ENCODE results near the gene SLAIN1. TPM values are rescaled to one million over a fixed set of nuclear protein-coding genes. Genes with fewer than 3 reads are reported as not detected.

SLAIN1 gene
- total and polyA plus RNA-seq, 2 of the 13 experiments (the other 11 are each of a cell fraction or from before 2014, with no cell fraction given): 1.2 to 4.5 TPM

DNA sequence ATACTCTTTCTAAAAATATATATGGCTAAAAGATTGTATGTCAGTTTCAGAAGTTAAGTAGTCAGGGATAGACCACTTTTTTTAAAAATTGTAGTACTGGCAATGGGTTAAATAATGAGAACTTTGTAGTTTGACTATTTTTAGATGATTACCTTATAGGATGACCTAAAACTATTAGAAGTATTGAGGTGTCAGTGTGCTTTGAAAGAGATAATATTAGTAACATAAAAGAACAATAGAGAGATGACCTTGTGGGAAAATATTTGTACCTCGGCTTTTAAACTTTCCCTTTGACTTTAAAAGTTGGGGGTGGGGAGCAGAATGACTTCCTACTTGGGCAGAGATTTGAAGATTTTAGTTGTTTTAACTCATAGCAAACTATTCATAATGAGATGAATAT, 48.3 kb downstream of the SLAIN1 start:
- Histone ChIP-seq H2AFZ (ENCODE audit: low read length) (no peak overlapping the region), H3K79me2 (ENCODE audit: insufficient read depth, low read length) (no peaks in the 10 kb centered on the region), H3K4me2 (ENCODE audit: low read depth, low read length) (no peak overlapping the region), H3K9ac (ENCODE audit: insufficient read depth, low read depth, low read length) (no peak overlapping the region), H3K27ac (ENCODE audit: extremely low read length, insufficient read depth, low read length) (no peak overlapping the region), H3K4me3 (replicated peaks in 1 of 3; ENCODE audit: insufficient read depth in 1 of 3, low read depth in 2 of 3, low read length in 3 of 3) (no peak overlapping the region), H3K9me3 (ENCODE audit: low read length) (no peaks in the 10 kb centered on the region), H4K20me1 (ENCODE audit: insufficient read depth, low read length) (no peaks in the 10 kb centered on the region), H3K36me3 (replicated peaks in 1 of 2; ENCODE audit: control insufficient read depth in 1 of 2, insufficient read depth in 2 of 2, low read length in 2 of 2) (no peaks in the 10 kb centered on the region), H3K27me3 (ENCODE audit: control insufficient read depth in 1 of 2, insufficient read depth in 2 of 2, low read length in 2 of 2) (no peaks in the 10 kb centered on the region), H3K4me1 (ENCODE audit: insufficient read depth, low read length) (no peaks in the 10 kb centered on the region)
- WGBS (ENCODE audit: low lambda C conversion rate): 62% methylated on average over 1 of the region's 1 CpG
- in situ Hi-C loops (cut with HindIII; ENCODE audit: extremely low pct_ligation_motif_present, low pct_unique_long_range_greater_than_20kb) (no loop called here), intact Hi-C loops (cut with micrococcal nuclease; ENCODE audit: unreplicated experiment) (no loop called here)
- no peak for TF ChIP-seq HNRNPUL1 (IDR thresholded peaks at IDR 0.05; ENCODE audit: low read depth, low read length)
- TF ChIP-seq, protein P1, sequence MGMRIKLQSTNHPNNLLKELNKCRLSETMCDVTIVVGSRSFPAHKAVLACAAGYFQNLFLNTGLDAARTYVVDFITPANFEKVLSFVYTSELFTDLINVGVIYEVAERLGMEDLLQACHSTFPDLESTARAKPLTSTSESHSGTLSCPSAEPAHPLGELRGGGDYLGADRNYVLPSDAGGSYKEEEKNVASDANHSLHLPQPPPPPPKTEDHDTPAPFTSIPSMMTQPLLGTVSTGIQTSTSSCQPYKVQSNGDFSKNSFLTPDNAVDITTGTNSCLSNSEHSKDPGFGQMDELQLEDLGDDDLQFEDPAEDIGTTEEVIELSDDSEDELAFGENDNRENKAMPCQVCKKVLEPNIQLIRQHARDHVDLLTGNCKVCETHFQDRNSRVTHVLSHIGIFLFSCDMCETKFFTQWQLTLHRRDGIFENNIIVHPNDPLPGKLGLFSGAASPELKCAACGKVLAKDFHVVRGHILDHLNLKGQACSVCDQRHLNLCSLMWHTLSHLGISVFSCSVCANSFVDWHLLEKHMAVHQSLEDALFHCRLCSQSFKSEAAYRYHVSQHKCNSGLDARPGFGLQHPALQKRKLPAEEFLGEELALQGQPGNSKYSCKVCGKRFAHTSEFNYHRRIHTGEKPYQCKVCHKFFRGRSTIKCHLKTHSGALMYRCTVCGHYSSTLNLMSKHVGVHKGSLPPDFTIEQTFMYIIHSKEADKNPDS (CRISPR knock-in tag; IDR thresholded peaks at IDR 0.05): no peak
- TF ChIP-seq HOXD1 (CRISPR knock-in tag; IDR thresholded peaks at IDR 0.05): no peak
- TF ChIP-seq, protein P2, sequence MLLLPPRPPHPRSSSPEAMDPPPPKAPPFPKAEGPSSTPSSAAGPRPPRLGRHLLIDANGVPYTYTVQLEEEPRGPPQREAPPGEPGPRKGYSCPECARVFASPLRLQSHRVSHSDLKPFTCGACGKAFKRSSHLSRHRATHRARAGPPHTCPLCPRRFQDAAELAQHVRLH (CRISPR knock-in tag; IDR thresholded peaks at IDR 0.05; ENCODE audit: borderline replicate concordance, low read depth): no peak
- TF ChIP-seq HMG20B (CRISPR knock-in tag; conservative IDR thresholded peaks at IDR 0.05): no peak
- ChIA-PET CTCF (ENCODE audit: low intra/inter-chr PET ratio, low total read pairs) (no interaction called here), POLR2A (no interaction called here)
- BruUV-seq (replicated peaks): no TSS peak
- FAIRE-seq (no peak), DNase-seq (ENCODE audit: low spot score) (no peak), ATAC-seq (no peak)

DNA sequence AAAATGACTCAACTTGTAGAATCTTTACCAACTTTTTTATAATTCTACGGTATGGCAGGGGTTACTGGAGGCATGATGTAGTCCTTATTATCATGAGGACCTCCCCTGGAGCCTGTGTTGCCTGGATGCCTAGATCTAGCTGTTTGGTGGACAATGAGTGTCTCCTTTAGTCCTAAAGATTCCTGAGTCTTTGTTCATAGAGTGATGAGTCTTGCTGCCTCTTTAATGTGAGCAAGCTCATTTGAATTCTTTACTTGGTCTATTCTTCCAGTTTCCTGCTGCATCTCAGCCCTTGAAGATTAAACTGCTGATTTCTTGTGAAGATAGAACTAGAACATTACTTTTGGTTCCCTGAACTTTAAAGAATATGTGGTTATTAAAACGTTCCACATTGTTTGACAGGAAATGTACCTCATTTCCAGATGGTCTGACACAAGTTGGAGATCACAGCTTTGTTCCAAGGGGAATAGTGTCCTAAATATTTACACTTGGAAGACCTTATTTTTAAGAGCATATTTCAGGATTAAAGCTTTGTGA, 51.9 kb downstream of the SLAIN1 start:
- in situ Hi-C loops (cut with HindIII; ENCODE audit: extremely low pct_ligation_motif_present, low pct_unique_long_range_greater_than_20kb) (no loop called here), intact Hi-C loops (cut with micrococcal nuclease; ENCODE audit: unreplicated experiment) (no loop called here)
- WGBS (ENCODE audit: low lambda C conversion rate): 5% methylated on average over 2 of the region's 2 CpGs
- Histone ChIP-seq H4K20me1 (ENCODE audit: insufficient read depth, low read length) (no peaks in the 10 kb centered on the region), H2AFZ (ENCODE audit: low read length) (no peak overlapping the region), H3K36me3 (replicated peaks in 1 of 2; ENCODE audit: control insufficient read depth in 1 of 2, insufficient read depth in 2 of 2, low read length in 2 of 2) (no peaks in the 10 kb centered on the region), H3K9ac (ENCODE audit: insufficient read depth, low read depth, low read length) (no peak overlapping the region), H3K4me1 (ENCODE audit: insufficient read depth, low read length) (no peaks in the 10 kb centered on the region), H3K4me3 (replicated peaks in 1 of 3; ENCODE audit: insufficient read depth in 1 of 3, low read depth in 2 of 3, low read length in 3 of 3) (no peak overlapping the region), H3K9me3 (ENCODE audit: low read length) (no peaks in the 10 kb centered on the region), H3K27ac (ENCODE audit: extremely low read length, insufficient read depth, low read length) (no peak overlapping the region), H3K27me3 (ENCODE audit: control insufficient read depth in 1 of 2, insufficient read depth in 2 of 2, low read length in 2 of 2) (no peaks in the 10 kb centered on the region), H3K79me2 (ENCODE audit: insufficient read depth, low read length) (no peaks in the 10 kb centered on the region), H3K4me2 (ENCODE audit: low read depth, low read length) (no peak overlapping the region)
- CTCF ChIA-PET (ENCODE audit: low intra/inter-chr PET ratio, low total read pairs): no interaction called here
- no peak for ATAC-seq
- no TSS peak for BruUV-seq (replicated peaks)
- DNase-seq (ENCODE audit: low spot score): no peak
- POLR2A ChIA-PET: no interaction called here
- FAIRE-seq: no peak
- TF ChIP-seq FOXO1 (CRISPR knock-in tag; IDR thresholded peaks at IDR 0.05) (no peak), SRSF1 (optimal IDR thresholded peaks at IDR 0.05; ENCODE audit: low read depth, low read length) (no peak), NFKB2 (CRISPR knock-in tag; IDR thresholded peaks at IDR 0.05; ENCODE audit: borderline replicate concordance) (no peak), FOXK1 (CRISPR knock-in tag; IDR thresholded peaks at IDR 0.05; ENCODE audit: borderline replicate concordance, low read depth) (no peak)
- TF ChIP-seq, protein P3, sequence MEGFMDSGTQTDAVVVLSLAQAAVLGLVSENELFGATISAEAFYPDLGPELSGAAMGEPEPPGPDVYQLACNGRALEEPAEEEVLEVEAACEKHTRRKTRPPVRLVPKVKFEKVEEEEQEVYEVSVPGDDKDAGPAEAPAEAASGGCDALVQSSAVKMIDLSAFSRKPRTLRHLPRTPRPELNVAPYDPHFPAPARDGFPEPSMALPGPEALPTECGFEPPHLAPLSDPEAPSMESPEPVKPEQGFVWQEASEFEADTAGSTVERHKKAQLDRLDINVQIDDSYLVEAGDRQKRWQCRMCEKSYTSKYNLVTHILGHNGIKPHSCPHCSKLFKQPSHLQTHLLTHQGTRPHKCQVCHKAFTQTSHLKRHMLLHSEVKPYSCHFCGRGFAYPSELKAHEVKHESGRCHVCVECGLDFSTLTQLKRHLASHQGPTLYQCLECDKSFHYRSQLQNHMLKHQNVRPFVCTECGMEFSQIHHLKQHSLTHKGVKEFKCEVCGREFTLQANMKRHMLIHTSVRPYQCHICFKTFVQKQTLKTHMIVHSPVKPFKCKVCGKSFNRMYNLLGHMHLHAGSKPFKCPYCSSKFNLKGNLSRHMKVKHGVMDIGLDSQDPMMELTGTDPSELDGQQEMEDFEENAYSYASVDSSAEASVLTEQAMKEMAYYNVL (CRISPR knock-in tag; IDR thresholded peaks at IDR 0.05; ENCODE audit: borderline replicate concordance): no peak
- TF ChIP-seq, protein P4, sequence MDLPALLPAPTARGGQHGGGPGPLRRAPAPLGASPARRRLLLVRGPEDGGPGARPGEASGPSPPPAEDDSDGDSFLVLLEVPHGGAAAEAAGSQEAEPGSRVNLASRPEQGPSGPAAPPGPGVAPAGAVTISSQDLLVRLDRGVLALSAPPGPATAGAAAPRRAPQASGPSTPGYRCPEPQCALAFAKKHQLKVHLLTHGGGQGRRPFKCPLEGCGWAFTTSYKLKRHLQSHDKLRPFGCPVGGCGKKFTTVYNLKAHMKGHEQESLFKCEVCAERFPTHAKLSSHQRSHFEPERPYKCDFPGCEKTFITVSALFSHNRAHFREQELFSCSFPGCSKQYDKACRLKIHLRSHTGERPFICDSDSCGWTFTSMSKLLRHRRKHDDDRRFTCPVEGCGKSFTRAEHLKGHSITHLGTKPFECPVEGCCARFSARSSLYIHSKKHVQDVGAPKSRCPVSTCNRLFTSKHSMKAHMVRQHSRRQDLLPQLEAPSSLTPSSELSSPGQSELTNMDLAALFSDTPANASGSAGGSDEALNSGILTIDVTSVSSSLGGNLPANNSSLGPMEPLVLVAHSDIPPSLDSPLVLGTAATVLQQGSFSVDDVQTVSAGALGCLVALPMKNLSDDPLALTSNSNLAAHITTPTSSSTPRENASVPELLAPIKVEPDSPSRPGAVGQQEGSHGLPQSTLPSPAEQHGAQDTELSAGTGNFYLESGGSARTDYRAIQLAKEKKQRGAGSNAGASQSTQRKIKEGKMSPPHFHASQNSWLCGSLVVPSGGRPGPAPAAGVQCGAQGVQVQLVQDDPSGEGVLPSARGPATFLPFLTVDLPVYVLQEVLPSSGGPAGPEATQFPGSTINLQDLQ (CRISPR knock-in tag; IDR thresholded peaks at IDR 0.05): no peak

Data from HepG2 (cell line).